Measurements from ENCODE around the gene LORICRIN.
A peak's percentile ranks its signal among the peaks of the same experiment; 100 is the strongest.
"Not testable (repeated sequence)": the region's sequence is repeated elsewhere in the genome, so short reads cannot be mapped to it uniquely, and the experiment has no call there.

LORICRIN gene

GRCh38 chr1:153220606-153221303 is 38.7 kb upstream of the LORICRIN start:
- TF ChIP-seq ZFX (IDR thresholded peaks at IDR 0.05; ENCODE audit: borderline replicate concordance), result no peak
- TF ChIP-seq CTCF (IDR thresholded peaks at IDR 0.05), result no peak
- no peak overlapping the region for H3K27ac ChIP-seq

GRCh38 chr1:153223040-153223891 is 36.2 kb upstream of the LORICRIN start:
- not testable (repeated sequence) for H3K27ac ChIP-seq
- TF ChIP-seq CTCF (IDR thresholded peaks at IDR 0.05), result peak; percentile 93

GRCh38 chr1:153227810-153228209 is 31.7 kb upstream of the LORICRIN start:
- no peak for TF ChIP-seq CTCF (IDR thresholded peaks at IDR 0.05)
- TF ChIP-seq ZFX (IDR thresholded peaks at IDR 0.05; ENCODE audit: borderline replicate concordance), result no peak
- H3K27ac ChIP-seq, result no peak overlapping the region

GRCh38 chr1:153228491-153228890 is 31.0 kb upstream of the LORICRIN start:
- no peak overlapping the region for H3K27ac ChIP-seq
- no peak for TF ChIP-seq ZFX (IDR thresholded peaks at IDR 0.05; ENCODE audit: borderline replicate concordance)
- TF ChIP-seq CTCF (IDR thresholded peaks at IDR 0.05), result no peak

- TF ChIP-seq CTCF (IDR thresholded peaks at IDR 0.05), result peak; percentile 89
- not testable (repeated sequence) for H3K27ac ChIP-seq
These were observed 30.2 kb upstream of the LORICRIN start for GRCh38 chr1:153229076-153229829.

- no peak overlapping the region for H3K27ac ChIP-seq
- TF ChIP-seq ZFX (IDR thresholded peaks at IDR 0.05; ENCODE audit: borderline replicate concordance) (no peak), CTCF (IDR thresholded peaks at IDR 0.05) (no peak)
These were observed 28.1 kb upstream of the LORICRIN start for GRCh38 chr1:153231363-153231762.
